Hematopoietic multipotent progenitor cell (in vitro differentiated cells): ENCODE results near the gene PEPD. TPM values are rescaled to one million over a fixed set of nuclear protein-coding genes. Genes with fewer than 3 reads are reported as not detected.

Experiments used
- DNase-seq, 3 donors: peaks; one replicate each; pipeline ENCODE4 v3.0.0-alpha.2; 2011 to 2015; ENCODE audit warnings: low read depth in 2 of 3, low spot score in 2 of 3
- total RNA-seq: library from RNA; depleted of rRNA; stranded (reverse); fragments of >200 nt; gene quantifications from one replicate; pipeline ENCODE4 v1.2.3, GENCODE V29; 2012

Gene PEPD
- total RNA-seq, 1 donor = 41.7 TPM

DNA sequence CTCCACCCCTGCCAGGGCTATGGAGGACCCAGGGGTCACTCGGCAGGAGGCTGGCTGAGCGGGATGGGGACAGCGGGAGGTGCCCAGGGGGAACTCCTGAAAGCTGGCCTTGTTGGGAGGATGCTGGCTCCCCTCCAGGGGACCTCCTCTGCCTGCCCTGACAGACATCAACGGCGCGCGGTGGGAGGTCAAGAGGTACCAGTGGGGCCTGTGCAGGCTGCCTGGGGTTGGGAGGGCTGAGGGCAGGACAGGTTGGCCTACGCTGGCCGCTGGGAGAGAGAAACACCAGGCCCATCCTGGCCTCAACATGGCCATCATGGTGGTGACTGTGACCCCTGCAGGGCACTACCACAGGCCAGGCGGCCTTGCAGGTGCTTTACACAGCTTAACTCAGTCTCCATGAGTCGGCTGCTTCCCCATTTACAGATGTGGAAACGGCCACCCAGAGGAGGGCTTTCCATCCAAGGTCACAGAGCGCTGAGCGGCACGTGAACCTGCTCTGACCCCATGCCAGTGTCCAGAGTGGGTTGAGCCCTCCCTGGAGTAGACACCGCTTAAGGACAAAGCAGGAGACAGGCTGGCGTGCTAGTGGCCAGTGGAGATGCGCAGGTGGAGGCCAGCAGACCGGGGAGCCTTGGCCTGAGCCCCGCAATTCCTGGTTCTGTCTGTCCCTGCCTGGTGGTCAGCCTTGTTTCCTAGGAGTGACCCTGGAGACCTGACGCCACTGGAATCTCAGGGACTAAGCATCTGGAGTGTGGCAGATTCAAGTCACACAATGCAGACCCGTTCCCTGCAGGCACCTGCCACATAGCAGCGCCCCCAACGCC is 120.5 kb downstream of the PEPD start:
- DNase-seq = no peak

DNA sequence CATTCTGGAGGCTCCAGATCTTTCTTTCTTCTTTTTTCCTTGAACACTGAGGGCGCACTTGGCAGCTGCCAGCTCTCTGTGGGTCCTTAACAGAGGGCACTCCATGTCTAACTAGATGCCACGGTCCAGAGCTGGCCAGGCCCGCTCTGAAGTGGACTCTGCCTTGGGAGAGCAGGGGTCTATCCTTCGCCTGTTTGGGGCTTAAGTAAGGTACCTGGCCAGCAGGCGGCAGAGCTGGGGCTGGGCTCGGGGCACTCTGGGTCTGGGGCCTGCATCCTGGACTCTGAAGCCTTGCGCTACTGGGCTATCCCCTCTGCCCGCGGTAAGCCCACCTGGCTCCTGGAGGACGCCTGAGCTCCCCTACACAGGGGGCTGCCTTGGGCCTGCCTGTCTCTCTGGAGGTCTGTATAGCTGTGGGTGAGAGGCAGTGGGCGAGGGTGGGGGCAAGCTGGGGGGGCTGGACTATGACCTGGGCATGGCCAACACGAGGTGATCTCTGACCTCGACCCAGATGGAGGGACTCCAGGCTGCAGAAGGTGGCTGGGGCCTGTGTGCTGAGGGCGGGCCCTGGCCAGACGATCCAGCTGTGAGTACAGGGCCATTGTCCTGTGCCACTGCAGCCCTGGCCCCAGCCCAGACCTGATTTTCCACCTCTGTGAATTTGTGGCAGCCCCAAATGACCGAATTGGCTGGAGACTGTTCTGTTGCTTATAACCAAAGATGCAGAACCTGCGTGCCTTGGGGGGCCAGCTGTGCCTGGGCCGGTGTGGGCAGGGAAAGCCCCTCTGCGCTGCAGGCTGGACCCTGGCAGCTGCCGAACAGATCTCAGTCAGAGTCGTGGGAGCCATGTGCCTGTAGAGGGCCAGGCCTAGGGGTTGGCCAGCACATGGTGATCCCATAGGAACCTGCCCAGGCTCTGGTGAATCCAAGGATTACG is 121.6 kb downstream of the PEPD start:
- DNase-seq = no peak

- no peak for DNase-seq
Observed at GRCh38 chr19:33399081-33399744, 122.4 kb downstream of the PEPD start.

DNA sequence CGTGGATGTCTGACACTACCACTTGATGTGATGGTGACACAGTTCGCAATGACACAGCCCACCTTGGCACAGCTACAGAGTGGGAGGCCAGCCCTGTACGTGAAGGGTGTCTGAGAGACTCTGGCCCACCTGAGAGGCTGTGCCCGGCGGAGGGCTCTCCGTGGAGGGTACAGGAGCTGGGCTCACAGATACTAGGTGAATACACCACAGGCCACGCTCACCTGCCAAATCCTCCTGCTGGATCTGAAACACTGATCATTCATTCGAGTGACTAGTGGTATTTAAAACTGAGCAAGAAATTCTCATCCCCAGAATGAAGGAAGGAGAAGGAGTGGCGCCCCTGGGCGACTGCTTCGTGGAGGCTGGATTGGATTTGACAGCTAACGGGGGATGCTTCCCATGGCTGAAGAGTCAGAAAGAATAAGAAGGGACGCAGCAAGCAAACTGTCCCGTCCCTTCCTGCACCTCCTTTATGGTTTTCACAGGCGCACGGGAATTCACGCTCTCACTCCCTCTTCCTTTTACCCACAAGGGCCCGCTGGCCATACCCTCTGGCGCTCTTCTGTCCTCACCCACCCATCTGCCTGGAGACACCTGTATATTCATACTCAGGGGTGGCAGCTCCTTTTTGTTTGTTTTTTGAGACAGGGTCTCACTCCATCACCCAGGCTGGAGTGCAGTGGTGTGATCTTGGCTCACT is 123.1 kb downstream of the PEPD start:
- DNase-seq = no peak

DNA sequence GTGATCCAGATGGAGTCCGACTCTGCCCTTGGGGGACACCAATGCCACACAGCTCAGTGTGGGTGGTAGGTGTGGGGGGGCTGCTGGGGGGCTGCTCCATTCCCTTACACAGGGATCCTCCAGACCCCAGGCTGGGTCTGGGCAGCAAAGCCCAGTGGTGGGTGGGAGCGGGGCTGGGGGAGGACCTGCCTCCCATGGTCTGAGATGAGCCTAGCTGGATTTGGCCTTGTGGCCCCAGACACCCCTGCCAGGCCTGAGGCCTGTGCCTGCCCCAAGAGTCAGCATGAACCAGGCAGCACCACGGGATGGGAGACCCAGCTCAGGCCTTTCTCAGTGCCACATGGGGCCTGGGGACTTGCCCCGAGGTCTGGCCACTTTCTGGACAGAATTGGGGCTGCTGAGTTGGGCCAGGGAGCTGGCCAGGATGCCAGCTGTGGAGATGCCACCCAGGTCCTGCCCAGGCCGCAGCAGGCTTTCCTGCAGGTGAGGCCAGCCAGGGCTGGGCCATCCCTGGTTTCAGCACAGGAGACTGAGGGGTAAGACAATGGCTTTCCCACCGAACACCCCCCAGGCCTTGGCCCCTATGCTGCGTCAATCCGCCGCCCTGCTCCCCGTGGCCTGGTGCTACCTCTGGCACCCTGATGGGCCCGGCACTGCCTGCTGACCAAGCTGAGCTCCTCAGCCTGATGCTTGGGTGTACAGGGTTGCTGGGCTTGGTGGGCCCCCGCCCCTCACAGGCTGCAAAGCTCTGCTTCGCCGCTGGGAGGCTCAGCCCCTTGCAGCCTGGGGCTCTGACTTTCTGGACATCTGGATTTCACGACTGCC is 123.8 kb downstream of the PEPD start:
- DNase-seq = no peak

DNA sequence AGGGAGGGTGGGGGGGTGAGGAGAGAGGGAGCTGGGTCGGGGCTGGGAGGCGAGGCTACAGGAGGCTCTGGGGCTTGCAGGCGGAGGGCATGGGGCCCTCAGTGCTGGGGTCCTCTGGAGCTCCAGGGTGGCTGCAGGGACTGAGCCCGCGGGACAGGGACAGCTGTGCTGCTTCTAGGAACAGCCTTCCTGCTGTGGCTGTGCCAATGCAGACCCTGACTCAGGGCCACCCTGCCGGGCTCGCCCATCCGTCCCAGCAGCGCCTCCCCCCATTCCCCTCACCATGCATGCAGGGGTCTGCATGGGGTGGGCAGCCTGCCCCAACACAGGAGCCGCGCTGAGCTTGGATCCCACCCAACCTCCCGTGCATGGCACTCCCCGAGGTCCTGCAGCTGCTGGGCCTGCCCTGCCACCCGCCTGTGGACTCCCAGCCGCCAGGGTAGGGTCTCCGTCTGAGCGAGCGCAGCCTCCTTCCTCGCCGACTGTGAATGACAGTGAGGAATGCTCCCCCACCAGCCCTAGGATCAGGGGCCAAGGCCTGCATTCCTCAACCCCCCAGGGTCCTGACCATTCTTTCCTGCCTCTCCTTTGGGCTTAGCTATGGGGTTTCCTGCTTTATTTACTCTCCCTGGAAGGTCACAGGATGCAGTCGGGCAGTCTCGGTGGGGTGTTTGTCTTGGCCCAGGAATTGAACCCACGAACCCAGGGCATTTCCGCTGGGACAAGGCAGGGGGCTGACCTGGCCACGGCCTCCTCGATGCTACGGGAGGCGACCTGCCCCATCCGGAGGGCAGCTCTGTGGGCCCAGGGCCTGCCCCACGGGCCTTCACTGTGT is 124.7 kb downstream of the PEPD start:
- no peak for DNase-seq

DNA sequence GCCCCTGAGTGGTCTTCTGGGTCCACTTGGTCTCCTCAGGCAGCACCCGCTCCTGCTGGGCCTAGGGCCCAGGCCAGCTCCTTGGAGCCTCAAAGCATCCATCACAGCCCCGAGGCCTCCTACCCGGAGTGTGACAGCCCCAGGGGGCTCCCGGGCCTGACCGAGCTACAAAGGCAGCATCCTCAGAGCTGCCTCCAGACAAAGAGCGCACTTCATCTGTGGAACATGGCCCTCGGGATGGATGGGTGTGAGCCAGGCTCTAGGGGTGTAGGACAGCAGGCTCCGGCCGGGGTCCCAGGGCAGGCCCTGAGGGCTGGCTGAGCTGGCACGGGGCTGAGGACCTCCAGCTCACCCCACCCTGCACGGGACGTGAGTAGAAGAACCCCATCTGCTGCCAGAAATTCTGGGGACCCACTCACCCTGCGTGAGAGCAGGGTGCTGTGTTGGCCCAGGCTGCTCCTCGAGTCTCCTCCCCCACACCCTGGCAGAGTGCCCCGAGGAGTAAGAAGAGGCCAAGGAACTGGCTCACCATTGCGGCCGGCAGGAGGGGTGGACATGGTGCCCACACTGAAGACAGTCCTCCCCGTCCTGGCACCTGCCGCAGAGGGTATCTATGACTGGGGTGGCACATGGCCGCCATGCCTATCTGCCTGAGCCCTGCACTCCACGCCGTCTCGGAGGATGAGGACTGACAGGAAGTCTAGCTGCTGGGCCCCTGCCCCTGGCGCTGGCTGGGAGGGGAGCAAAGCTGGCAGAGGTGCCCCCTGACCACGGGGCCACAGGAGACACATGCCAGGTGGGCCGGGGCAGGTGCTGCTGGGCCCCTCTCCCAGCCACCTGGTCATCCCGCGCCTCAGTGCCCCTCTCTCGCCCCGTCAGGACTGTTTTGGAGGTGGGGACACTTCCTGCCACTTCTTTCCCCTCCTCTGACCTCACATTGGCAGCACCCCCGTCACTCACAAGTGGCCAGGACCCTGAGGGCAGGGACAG is 125.7 kb downstream of the PEPD start:
- no peak for DNase-seq

DNA sequence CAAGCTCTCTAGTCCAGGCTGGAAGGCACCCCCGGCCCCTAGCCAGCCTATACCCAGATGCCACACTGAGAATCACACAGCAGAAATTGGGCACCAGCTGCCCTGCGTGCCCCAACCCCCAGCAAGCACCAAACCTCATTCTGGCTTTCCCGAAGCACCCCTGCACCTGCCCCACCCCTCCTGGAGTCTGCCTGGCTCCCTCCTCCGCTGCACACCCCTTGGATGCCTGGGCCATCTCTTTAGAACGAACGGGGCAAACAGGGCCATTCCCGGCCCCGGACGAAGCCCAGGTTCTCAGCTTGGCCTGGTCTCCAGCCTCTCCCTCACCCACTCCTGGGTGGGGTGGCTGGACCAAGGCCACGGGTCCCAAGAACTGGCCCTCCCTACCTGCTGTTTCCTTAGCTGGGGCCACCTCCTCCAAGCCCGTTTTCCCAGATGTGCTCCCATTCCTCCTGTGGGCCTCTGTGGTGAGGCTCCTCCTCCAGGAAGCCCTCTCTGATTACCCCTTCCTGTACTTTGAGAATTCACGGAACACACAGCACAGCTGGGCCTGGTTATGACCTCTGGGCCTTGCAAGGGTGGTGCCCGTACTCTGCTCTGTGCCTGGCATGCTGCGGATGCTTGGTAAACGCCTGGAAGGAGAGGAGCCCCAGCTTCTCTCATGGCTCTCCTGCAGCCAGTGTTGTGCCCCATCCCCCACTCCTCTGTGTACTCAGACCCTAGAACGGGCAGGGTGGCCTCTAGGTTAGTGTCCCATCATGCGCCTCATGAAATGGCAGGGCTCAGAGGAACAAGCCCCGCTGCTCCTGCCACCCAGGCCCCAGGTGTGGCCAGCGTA is 126.6 kb downstream of the PEPD start:
- DNase-seq = no peak

GRCh38 chr19:33394006-33394722 is 127.4 kb downstream of the PEPD start:
- DNase-seq = no peak

- DNase-seq = no peak
Observed at GRCh38 chr19:33393286-33394005, 128.1 kb downstream of the PEPD start.

- DNase-seq = no peak
Observed at GRCh38 chr19:33392341-33393285, 129.0 kb downstream of the PEPD start.

DNA sequence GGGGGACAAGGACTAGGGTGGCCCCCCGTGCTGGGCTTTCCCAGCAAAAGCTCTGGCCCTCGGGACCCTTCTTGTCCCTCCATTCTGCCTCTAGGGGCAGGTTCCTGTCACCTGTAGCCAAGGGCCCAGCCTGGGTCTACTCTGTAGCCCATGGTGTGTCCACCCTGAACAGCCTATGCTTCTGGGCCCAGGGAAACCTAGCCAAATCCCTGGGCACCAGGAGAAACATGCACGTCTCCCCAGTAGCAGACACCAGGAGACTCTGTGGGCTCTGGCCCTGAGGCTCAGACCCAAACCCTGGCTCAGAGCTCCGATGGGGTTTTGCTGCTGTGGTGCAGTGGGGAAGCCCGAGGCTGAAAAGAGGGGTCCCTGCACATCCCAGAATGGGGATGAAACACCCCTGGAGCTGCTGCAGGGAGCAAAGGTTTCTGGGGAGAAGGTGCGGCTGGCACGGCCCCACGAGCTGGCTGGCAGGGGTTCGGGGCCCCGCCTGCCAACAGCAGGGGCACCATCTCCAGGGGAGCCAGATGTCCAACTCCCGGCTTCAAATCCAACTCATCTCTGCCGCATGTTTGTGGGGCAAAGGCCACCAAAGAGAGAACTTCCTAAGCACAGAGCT is 129.9 kb downstream of the PEPD start:
- DNase-seq = no peak

DNA sequence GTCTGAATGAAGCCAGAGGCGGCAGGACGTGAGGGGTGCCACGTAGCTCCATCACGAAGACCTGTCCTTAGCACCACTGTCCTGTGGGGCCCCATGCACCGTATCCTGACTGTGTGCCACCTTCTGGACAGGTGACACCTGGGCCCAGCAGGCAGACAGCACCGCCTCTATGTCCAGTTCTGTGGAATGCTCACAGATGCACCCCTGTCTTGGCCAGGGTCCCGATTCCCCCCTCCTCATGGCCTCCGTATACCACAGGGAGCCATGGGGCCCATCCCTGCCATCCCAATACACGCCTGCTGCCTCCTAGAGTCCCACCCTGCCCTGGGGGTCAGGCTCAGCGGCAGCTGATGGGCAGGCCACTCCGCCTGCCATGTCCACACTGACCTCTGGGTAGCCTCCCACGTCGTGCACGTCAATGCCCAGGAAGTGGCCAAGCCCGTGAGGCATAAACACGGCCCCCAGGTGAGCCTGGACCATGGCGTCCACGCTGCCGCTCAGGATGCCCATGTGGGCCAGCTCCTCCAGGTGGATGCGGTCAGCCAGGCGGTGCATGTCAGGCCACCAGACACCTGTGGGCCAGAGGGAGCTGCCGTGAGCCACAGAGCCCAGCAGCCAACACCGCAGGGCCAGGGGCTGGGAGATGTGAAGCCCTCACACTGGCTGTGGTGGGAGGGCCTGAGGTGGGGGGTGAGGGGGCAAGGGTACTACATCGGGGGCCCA is 130.5 kb downstream of the PEPD start:
- DNase-seq = no peak
